Embryonic facial prominence (tissue), 1 donor: ENCODE results near the gene NHS.

Source experiments
- DNase-seq: peaks from one replicate; pipeline ENCODE4 v3.0.0-alpha.2; 2016; ENCODE audit errors: extremely low spot score

The NHS gene

GRCh38 chrX:17448188-17448587, 73.2 kb downstream of the NHS start:
- DNase-seq: no peak

GRCh38 chrX:17449866-17450265, 74.9 kb downstream of the NHS start:
- DNase-seq: no peak

- no peak for DNase-seq
Observed at GRCh38 chrX:17453788-17454187, 78.8 kb downstream of the NHS start.

GRCh38 chrX:17456526-17456925, 81.5 kb downstream of the NHS start:
- DNase-seq: no peak

- peak; percentile 42 for DNase-seq
Observed at GRCh38 chrX:17459008-17459611, 84.1 kb downstream of the NHS start.

- DNase-seq: no peak
Observed at GRCh38 chrX:17459661-17460060, 84.7 kb downstream of the NHS start.

DNA sequence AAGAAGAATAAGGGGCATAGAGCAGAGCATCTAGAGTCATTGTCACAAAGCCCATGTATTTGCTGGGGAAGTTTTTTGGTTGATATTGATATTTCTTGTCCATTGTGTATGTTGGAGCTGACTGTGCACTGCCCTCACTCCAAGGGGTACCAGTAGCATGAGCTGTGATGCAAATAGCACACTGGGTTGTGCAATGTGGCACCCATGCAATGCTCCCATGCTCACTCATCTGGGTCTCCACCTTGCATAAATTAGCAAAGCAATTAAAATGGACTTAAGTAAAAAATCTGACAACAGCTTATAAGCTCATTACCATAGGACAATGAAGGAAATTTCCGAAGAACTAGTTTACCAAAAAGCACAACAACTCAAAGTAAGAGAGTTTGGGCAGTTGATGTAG, 87.9 kb downstream of the NHS start:
- no peak for DNase-seq

DNA sequence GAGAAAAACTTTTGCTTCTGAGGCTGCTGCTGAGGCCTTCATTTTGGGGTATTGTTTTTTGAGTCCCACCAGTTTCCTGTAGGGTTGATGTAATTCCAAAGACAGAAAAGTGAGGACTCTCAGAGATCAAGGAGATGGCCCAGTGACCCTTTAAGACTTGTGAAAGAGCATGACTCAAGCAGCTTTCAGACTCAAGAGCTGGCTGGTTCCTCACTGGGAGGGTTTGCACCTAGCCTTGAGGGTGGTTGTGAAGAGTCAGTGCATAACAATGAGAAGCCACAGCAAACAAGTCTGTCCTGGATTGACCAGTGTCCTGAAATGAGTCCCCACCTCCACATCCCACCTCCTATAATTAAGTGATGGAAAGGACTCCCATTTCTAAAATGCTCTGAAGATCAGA, 89.2 kb downstream of the NHS start:
- DNase-seq: no peak

DNA sequence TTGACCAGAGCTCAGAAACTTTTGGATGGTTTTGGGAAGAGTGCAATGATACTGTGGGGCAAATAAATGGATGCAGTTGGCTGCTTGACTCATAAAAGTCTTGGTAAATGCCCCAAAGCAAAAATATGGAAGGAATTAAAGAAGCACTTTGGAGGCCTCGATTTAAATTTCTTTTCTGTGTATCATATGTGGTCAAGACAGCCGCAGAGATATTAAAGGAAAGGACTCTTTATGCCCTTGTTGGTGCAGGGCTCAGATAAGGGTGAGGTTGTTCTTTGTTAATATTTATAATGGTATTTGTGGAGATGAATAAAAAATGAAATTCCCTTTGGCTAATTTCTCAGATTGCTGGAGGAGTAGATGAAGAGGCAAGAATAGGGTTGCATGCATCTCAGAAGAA, 90.2 kb downstream of the NHS start:
- DNase-seq: no peak

DNA sequence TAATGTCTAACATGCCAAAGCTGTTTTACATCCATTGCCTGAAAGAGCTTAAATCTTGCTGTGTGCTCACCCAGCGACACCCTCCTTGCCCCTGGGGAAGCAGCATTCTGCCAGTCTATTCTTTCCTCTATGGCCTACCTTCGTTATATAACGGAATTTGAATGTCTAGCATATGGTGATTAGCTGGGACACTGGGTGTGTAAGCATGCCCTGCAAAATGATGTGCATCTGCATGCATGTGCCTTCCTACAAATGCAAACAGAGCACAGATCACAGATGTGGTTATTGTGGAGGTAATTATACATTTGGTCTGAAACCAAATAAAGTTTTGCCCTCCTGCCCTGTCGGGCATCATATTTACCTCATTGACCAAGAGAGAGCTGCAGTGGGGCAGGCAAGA, 90.8 kb downstream of the NHS start:
- no peak for DNase-seq

- no peak for DNase-seq
Observed at GRCh38 chrX:17470136-17470535, 95.1 kb downstream of the NHS start.

DNA sequence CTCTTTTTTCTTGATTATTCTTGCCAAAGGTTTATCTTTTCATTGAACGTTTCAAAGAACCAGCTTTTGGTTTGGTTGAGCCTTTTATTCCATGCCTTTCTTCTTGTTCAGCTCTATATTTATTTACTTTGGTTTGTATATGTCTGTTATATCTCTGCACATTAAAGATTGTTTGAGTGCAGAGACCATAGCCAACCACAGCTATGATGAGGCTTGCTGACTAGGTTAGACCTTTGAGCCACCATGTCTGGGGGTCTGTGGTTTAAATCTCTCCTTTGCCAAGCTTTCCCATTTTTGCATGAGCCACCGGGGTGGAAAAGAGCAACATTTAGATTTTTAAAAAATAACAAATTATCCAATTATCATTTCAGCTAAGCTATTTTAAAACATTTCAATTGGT, 96.1 kb downstream of the NHS start:
- no peak for DNase-seq

GRCh38 chrX:17471861-17472260, 96.9 kb downstream of the NHS start:
- no peak for DNase-seq

DNA sequence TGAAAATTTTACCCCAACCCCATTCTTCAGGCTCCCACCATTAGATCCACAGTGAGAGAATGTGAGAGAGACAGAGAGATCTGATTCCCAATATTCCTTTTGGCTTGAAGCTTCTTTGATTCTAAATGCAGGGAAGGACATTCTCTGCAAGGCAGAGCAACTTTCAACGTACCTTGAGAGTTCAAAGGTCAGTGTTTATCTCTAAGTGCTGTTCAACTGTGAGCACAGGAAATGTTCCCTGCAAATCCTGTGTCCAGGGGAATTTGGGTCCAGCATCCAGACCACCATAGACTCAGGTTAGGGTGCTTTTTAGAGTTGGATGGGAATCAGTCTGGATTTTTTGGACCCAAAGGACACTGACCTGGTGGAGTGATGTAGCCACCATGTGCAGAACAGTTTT, 97.4 kb downstream of the NHS start:
- no peak for DNase-seq

GRCh38 chrX:17473021-17473420, 98.0 kb downstream of the NHS start:
- DNase-seq: no peak

DNA sequence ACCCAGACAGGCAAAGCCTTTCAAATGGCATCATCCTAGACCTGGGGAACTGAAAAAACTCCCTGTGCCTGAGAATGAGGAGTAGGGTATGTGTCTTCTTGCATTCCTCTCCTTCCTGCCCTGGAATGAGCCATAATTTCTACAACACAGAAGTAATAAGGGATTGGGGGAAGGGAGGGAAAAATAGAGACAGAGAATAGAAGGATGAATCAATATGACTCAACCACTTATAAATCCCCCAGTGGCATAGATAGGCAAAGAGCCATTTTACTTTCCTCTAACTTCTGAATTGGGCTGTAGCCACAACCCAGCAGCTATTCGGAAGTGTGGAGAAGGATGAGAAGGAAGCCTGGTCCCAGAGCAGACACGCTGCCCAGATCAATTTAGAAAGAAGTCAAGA, 99.9 kb downstream of the NHS start:
- DNase-seq: no peak

DNA sequence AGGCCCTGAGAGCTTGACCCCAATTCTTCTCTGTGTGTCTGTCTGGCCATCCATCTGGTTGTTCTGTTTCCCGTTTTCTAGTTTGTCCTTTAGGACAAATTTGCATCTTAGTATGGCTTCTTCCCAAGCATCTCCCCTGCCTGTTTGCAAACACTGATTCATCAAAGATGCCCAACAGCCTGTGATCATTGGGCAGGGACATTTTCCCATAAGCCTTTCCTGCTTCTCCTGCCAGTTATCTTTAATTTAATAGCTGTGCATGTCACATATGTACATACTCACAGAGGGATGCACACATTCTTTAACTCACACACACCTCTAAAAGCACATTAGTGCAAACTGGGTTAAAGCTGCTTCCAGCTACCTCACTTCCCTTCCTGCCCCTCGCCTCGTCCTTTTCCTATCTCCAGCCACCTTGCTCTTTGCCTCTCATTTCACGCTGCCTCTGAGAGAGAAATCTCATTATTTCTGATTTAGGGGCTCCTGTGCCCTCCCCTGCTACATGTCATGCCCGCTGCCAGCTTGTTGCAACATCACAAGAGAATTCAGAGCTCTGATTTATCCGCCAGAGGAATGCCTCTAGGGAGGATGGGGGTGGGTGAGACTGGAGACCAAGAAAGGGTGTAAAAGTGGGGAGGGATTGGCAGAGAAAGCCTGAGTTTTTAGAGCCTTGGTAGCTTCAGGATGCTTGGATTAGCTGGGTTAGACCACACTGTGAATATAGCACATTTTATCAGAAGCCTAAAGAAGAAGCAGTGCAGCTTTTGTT, 100.6 kb downstream of the NHS start:
- no peak for DNase-seq

DNA sequence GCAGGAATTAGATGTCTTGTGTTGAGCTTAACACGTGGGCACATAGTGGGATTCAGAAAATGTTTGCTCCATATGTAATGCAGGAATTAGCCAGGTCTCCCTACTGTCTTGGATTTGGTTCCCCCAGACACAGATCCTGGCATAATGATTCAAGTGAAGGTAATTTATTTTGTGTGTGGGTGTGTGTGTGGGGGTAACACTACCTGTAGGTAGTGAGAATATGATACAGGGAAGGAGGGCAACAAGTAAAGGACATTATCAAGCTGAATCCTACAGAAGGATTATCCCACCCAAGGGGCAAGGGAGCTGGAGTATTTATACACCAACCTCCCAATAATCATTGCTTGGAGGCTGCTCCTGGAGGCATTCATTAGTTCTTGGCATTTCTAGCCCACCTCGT, 101.4 kb downstream of the NHS start:
- DNase-seq: no peak

DNA sequence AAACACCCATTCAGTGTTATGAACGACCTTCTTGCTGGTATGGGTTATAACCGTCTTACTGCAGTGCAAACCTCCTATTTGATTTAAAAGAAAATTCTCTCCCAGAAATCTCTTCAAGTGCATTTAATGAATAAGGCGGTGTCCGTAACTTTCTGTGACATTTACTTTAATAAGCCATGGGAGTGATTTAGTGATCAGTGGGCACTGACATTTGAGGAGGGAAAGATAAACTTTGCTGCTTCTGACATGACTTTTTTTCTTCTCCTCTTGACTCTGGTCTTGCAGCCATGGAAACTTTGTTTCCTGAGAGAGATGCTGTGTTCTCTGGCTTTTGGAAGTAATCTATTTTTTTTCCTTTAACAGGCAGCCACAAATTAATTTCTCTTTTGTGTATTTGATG, 106.1 kb downstream of the NHS start:
- no peak for DNase-seq

DNA sequence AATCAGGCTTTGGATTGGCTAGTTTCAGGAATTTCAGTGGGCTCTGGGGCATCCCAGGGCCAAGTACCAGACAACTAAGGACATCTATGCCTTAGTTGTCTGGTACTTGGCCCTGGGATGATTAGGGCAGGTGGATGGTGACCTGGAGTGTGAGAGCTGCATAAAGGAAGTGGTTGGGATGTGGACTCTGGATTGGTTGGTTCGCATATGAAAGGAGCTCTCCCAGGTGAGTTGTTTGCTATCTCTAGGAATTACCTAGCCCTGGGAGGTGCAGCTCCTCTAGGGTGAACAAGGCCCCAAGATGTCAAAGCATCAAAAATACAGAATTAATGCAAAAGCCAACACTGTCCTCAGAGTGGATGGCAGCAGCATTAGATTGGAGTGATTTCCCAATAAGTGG, 109.6 kb downstream of the NHS start:
- DNase-seq: no peak

DNA sequence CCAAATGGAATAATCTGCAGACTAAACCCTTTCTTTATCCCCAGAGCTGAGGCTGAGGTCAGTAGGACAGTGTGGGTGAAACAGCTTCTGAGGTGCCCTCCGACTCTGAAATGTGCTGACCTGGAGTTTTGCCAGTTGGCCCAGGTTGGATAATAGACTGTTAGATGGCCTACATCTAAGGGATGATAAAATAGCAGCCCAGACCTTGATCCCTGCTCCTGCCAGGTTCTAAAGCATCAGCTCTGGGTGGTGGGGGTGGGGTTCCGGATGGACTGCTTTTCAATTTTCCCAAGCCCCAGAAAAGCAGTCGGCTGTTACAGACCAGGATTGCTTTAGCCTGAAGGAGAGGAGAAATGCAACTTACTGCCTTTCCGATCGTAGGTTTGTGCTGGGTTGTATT, 110.4 kb downstream of the NHS start:
- no peak for DNase-seq

DNA sequence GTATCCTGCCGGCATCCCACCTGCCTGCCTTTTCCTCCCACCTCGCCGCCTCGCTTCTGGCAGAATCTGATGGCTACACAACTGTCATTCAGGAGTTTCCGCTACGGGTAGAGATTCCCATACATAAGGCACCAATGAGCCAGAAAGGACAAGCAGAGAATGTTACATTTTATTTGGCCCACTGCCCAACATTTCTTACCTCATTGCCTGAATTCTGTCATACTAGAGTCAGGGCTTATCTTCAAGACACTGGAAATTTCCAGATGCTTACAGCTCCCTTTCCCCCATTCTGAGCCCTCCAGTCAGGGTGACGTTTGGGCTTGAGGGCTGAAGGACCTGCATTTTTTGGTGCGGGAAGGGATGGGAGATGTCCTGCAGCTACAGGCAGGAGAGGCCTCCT, 113.0 kb downstream of the NHS start:
- no peak for DNase-seq

DNA sequence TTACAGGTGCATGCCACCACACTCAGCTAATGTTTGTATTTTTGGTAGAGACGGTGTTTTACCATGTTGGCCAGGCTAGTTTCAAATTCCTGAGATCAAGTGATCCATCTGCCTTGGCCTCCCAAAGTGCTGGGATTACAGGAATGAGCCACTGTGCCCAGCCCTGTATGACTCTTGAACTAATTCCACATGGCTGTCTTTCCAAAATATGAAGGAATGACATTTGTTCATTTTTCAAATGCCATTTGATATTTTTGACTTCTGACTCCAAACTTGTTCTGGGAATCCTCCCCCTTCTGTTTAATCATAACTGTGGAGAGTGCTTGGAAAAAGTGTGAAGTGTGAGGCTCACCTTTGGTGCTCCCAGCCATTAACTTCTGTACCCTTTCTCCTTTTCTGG, 119.2 kb downstream of the NHS start:
- DNase-seq: no peak

GRCh38 chrX:17495052-17495451, 120.1 kb downstream of the NHS start:
- DNase-seq: no peak
